RWPE2 (cell line): Measurements from ENCODE around the gene KAT6B.

Experiments used
- ATAC-seq: fragments of 200-7000 bp; cut with Tn5 transposase; 3 replicates; pipeline ENCODE4 v1.9.1; 2021; ENCODE audit warnings: low read depth
- DNase-seq: peaks from one replicate; pipeline ENCODE4 v3.0.0-alpha.2; 2020; ENCODE audit warnings: low spot score
- H3K27ac ChIP-seq: fragments of 450-650 bp; 2 replicates; pipeline ENCODE4 v1.5.1; 2017; ENCODE audit warnings: mild to moderate bottlenecking; ENCODE audit not compliant: poor library complexity, severe bottlenecking
- H3K27me3 ChIP-seq: fragments of 250-450 bp; sonication (Bioruptor Pico); 2 replicates; pipeline ENCODE4 v1.5.1; 2021; ENCODE audit warnings: mild to moderate bottlenecking, moderate library complexity; ENCODE audit not compliant: insufficient read depth, poor library complexity, severe bottlenecking
- H3K36me3 ChIP-seq: fragments of 250-450 bp; sonication (Bioruptor Pico); 2 replicates; pipeline ENCODE4 v1.5.1; 2020; ENCODE audit warnings: low read depth, mild to moderate bottlenecking, moderate library complexity
- H3K4me1 ChIP-seq: fragments of 250-450 bp; sonication (Bioruptor Pico); 2 replicates; pipeline ENCODE4 v1.5.1; 2021; ENCODE audit warnings: mild to moderate bottlenecking, moderate library complexity; ENCODE audit not compliant: insufficient read depth, poor library complexity, severe bottlenecking
- H3K4me3 ChIP-seq: fragments of 250-450 bp; sonication (Bioruptor Pico); 2 replicates; pipeline ENCODE4 v1.5.1; 2021; ENCODE audit warnings: mild to moderate bottlenecking, moderate library complexity; ENCODE audit not compliant: severe bottlenecking
- H3K9me3 ChIP-seq: fragments of 250-450 bp; sonication (Bioruptor Pico); 2 replicates; pipeline ENCODE4 v1.5.1; 2021; ENCODE audit warnings: mild to moderate bottlenecking, moderate library complexity; ENCODE audit not compliant: severe bottlenecking
- TF ChIP-seq, protein P1 (sequence below): fragments of 450-650 bp; IDR thresholded peaks from one replicate; pipeline ENCODE4 v1.5.1; 2017; ENCODE audit warnings: mild to moderate bottlenecking, moderate library complexity; ENCODE audit not compliant: poor library complexity, severe bottlenecking

The KAT6B gene

DNA sequence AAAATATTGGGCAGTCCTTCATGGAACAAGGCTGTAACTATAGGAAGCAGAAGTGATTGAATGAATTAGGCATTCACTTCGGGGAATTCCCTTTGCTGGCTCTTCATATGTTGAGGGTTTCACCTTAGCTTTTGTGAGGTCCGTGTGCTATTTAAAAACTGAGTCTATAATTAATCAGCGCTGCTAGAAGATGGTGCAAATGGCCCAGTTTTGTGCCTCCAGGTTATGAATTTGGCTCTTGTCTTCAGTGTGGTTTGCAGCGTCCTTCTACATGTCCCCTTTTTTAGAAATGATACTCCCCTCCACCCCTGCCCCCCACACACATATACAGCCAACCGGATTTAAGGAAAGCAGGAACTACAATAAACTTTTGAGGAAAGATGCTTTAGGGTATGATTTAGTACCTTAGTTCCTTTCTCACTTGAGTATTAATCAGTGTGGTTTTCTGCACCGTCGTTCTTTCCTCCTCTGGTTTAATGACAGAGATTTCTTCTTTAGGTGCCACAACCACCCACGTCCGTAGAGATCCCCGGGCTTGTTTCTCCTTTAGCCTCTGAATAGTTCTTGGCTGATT, 174.4 kb downstream of the KAT6B start:
- H3K9me3 ChIP-seq, result no peaks in the 10 kb centered on the region
- H3K27ac ChIP-seq, result no peak overlapping the region
- ATAC-seq (no peak), DNase-seq (no peak)
- TF ChIP-seq, protein P1, sequence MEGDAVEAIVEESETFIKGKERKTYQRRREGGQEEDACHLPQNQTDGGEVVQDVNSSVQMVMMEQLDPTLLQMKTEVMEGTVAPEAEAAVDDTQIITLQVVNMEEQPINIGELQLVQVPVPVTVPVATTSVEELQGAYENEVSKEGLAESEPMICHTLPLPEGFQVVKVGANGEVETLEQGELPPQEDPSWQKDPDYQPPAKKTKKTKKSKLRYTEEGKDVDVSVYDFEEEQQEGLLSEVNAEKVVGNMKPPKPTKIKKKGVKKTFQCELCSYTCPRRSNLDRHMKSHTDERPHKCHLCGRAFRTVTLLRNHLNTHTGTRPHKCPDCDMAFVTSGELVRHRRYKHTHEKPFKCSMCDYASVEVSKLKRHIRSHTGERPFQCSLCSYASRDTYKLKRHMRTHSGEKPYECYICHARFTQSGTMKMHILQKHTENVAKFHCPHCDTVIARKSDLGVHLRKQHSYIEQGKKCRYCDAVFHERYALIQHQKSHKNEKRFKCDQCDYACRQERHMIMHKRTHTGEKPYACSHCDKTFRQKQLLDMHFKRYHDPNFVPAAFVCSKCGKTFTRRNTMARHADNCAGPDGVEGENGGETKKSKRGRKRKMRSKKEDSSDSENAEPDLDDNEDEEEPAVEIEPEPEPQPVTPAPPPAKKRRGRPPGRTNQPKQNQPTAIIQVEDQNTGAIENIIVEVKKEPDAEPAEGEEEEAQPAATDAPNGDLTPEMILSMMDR, result no peak
- H3K36me3 ChIP-seq, result no peaks in the 10 kb centered on the region; the same call in 1 of the 2 replicates
- H3K4me1 ChIP-seq, result no peaks in the 10 kb centered on the region
- no peaks in the 10 kb centered on the region for H3K27me3 ChIP-seq
- H3K4me3 ChIP-seq, result no peak overlapping the region

DNA sequence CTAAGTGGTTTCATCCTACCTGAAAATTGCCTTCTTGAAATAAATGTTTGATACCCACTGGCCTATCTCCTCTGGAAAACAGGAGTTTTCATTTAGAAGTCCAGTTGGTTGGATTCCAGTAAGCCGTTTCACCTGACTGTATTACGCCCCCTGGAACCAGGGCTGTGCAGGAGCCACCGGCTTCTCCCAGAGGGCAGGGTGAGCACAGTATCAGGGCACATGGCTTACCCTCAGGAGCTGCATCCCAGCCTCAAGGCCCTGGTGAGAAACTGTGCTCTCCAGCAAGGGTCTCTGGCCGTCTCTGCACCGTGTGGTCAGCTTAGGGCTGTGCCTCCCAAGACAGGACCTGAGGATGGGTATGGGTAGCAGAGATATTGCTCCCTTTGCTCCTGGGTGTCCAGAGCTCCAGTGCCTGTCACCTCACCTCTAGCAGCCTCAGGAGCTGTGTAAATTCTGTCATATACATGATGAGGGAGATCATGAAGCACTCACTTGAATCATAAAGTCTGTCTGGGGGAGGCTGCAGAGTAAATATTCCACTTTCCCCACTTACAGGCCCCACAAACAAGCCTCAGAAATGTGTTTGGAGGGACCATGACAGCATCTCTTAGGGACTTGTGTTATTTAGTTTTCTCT, 175.4 kb downstream of the KAT6B start:
- Histone ChIP-seq H3K9me3 (no peaks in the 10 kb centered on the region), H3K4me1 (no peaks in the 10 kb centered on the region), H3K36me3 (no peaks in the 10 kb centered on the region; the same call in 1 of the 2 replicates), H3K27me3 (no peaks in the 10 kb centered on the region), H3K27ac (no peak overlapping the region), H3K4me3 (no peak overlapping the region)
- ATAC-seq (no peak), DNase-seq (no peak)
- TF ChIP-seq, protein P1, result no peak

DNA sequence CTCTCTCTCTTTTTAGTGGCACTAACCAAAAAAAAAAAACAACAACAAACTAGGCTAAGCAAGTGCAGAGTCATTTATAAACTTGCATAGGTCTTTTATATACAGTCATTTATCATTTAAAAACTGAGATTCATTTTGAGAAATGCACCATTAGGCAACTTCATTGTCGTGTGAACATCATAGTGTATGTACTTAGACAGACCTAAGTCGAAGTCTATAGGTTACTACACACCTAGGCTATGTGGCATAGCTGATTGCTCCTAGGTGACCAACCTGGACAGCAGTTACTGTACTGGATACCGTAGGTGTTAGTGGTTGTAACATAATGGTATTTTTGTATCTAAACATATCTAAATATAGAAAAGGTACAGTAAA, 175.9 kb downstream of the KAT6B start:
- Histone ChIP-seq H3K4me1 (no peaks in the 10 kb centered on the region), H3K27ac (no peak overlapping the region), H3K4me3 (no peak overlapping the region), H3K9me3 (no peaks in the 10 kb centered on the region), H3K27me3 (no peaks in the 10 kb centered on the region), H3K36me3 (no peaks in the 10 kb centered on the region; the same call in none of the 2 replicates)
- ATAC-seq (no peak), DNase-seq (no peak)
- TF ChIP-seq, protein P1, result no peak

DNA sequence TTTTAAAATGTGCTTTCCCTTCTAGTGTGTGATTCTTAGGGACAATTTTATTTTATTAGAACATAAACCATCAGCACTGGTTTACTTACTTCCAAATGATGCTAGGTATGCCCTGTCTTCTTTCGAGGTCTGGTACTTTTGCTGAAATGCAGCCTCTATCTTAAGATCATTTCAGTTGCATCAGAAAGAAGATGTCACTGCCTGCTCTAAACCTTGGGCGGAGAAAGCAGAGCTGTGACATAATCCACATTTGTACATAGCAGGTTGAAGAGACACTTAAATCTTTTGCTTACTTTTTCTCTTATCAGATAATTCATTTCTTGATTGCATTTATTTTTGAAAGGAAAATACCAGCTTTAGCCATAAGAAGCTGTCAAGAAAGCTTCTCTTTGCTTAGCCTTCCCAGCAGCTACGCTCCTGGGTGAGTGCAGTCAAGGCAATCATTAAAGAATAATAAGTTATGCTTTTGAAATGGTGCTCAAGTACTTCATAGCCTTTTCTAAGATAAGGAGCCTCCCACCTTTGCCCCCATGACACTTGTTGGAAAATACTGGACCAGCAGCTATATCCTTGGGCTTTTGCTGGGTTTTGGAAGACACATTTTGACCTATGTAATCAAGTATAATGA, 176.7 kb downstream of the KAT6B start:
- no peaks in the 10 kb centered on the region for H3K4me1 ChIP-seq
- TF ChIP-seq, protein P1, result no peak
- no peak overlapping the region for H3K27ac ChIP-seq
- ATAC-seq, result no peak
- H3K27me3 ChIP-seq, result no peaks in the 10 kb centered on the region
- H3K36me3 ChIP-seq, result no peaks in the 10 kb centered on the region; the same call in none of the 2 replicates
- H3K4me3 ChIP-seq, result no peak overlapping the region
- H3K9me3 ChIP-seq, result no peaks in the 10 kb centered on the region
- no peak for DNase-seq

DNA sequence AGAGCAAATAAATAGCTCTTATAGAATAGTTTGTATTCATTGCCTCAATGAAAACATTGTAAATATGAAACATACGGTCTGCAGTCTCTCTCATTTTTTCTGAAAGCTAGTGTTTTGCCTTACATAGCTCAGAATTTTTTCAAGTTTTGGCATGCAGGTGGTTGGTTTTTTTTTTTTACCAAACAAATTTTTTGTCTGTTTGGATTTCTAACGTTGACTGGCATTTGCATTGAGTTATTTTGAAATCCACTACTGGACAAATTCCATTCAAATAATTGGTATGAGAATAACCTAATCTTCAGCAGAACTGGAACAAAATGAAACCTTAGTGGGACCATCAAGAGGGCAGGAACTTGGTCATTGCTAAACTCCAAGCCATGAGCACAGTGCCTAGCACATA, 177.5 kb downstream of the KAT6B start:
- Histone ChIP-seq H3K4me1 (no peaks in the 10 kb centered on the region), H3K27me3 (no peaks in the 10 kb centered on the region), H3K9me3 (no peaks in the 10 kb centered on the region), H3K36me3 (no peaks in the 10 kb centered on the region; the same call in 1 of the 2 replicates), H3K27ac (no peak overlapping the region), H3K4me3 (no peak overlapping the region)
- no peak for DNase-seq
- no peak for ATAC-seq
- TF ChIP-seq, protein P1, result no peak
